ENCODE measurements around the gene KLHL26.

Gene KLHL26

DNA sequence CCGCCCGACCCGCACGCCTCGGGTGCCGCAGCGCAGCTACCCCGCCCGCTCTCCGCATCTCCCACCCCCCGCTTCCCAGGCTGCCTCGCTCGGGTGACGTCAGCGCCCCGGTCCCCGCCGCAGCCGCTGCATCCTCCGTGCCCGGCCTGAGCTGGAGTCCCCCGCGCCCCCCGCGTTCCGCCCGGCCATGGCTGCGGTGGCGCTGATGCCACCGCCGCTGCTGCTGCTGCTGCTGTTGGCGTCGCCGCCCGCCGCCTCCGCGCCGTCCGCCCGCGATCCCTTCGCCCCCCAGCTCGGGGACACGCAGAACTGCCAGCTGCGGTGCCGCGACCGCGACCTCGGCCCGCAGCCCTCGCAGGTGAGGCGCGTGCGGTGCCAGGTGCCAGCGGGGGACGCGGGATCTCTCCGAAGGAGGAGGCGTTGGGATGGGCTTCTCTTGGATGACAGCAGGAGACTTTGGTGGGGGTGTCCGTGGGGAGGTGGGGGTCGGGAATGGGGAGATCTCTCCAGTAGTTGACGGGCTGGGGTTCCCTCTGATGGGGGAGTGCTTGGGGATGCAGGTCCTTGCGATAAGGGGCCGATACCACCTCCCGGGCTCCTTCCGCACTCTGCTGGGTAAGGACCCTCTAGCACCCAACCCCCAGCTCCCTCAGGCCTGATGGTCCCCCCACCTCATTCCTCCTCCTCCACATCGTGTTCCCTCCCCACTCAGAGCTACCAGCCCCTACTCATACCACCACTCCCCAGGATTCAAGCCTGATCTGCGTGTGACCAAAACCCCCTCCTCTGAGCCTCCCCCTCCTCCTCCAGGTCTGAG is 23.8 kb upstream of the KLHL26 start, which contains the start of gene TMEM59L:
Gene TMEM59L (plus strand): TSS at position 99 of the 817 bp plus-strand sequence. CDS start 89 bp downstream, at position 188.
- no peak for DNase-seq (ENCODE audit: extremely low read depth in 1 of 2, low read depth in 1 of 2)

DNA sequence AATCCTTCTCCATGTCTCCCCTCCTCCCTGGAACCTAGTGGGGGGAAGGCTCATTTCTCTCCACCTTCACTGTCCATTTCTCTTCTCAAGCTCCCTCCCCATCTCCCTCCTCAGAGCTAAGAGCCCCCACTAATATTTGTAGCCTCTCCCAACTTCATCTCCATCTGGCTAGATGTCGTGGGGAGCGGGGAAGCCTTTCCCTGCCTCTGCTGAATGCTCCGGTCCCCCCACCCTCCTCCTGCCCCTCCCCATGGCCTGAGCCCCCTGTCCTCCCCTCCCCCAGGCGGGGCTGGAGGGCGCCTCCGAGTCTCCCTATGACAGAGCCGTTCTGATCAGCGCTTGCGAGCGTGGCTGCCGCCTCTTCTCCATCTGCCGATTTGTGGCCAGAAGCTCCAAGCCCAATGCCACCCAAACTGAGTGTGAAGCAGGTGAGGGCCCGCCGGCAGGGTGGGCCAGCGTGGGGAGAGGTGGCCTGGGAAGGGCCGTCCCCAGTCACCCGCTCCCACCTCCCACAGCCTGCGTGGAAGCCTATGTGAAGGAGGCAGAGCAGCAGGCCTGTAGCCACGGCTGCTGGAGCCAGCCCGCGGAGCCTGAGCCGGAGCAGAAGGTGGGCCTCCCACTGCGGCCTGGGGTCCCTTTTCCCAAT is 23.1 kb upstream of the KLHL26 start:
- no peak for DNase-seq (ENCODE audit: extremely low read depth in 1 of 2, low read depth in 1 of 2)

DNA sequence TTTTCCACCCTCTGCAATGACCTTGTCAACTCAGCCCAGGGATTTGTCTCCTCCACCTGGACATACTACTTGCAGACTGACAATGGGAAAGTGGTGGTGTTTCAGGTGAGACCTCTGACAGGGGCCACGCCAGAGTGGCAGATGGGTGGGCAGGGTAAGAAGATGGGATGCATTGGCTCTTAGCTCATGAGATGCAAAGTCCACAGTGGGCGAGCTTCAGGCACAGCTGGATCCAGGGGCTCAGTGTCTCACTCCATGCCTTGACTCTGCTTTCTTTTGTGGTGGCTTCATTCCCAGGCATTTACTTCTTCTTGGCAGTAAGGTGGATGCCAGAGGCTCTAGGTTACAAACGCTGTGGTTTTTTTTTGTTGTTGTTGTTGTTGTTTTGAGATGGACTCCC is 20.8 kb upstream of the KLHL26 start:
- no peak for DNase-seq (ENCODE audit: extremely low read depth in 1 of 2, low read depth in 1 of 2)

DNA sequence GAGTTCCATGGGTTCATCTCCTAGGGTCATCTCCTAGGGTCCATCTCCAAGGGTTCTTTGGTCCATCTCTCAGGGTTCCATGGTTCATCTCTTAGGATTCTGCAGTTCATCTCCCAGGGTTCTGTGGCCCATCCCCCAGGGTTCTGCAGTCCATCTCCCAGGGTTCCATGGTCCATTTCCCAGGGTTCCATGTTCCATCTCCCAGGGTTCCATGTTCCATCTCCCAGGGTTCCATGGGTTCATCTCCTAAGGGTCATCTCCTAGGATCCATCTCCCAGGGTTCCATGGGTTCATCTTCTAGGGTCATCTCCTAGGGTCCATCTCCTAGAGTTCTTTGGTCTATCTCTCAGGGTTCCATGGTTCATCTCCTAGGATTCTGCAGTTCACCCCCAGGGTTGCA is 19.3 kb upstream of the KLHL26 start:
- no peak for DNase-seq (ENCODE audit: extremely low read depth in 1 of 2, low read depth in 1 of 2)

DNA sequence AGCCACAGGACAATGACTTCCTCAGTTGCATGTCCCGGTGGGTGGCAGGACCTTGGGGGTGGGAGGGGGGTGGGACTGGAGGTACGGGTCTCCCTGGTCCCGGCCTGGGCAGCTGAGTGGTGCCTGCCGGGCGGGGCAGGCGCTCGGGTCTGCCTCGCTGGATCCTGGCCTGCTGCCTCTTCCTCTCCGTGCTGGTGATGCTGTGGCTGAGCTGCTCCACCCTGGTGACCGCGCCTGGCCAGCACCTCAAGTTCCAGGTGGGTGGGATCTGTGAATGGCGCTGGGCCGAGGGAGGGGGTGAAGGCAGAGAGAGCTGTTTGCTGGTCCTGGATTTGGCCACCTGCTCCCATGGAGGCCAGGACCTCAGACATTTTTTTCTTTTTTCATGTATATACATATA is 18.6 kb upstream of the KLHL26 start:
- no peak for DNase-seq (ENCODE audit: extremely low read depth in 1 of 2, low read depth in 1 of 2)

- no peak for DNase-seq (ENCODE audit: extremely low read depth in 1 of 2, low read depth in 1 of 2)
These were observed 16.5 kb upstream of the KLHL26 start for GRCh38 chr19:18620311-18620710.

- no peak for DNase-seq (ENCODE audit: extremely low read depth in 1 of 2, low read depth in 1 of 2)
These were observed 15.9 kb upstream of the KLHL26 start for GRCh38 chr19:18620902-18621301.

DNA sequence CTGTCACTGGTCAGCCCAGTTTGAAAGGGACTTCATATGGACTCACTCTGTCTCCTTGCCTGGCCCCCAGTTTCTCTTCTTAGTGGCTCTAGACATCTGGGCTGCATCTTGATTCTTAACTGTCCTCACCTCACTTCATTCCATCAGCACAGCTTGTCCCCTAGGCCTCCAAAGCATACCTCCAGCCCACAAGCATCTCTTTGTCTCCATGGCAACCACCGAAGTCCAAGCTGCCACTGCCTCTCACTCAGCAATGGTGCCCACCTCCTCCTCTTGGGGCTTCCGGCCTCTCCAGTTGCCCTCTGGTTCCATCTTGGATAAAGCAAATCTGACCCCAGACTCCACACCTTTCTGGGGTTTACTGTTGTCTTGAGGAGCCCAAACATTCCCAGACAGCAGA is 9.9 kb upstream of the KLHL26 start:
- no peak for DNase-seq (ENCODE audit: extremely low read depth in 1 of 2, low read depth in 1 of 2)

- no peak for DNase-seq (ENCODE audit: extremely low read depth in 1 of 2, low read depth in 1 of 2)
These were observed 7.4 kb upstream of the KLHL26 start for GRCh38 chr19:18629166-18630088.

GRCh38 chr19:18633321-18633720 is 3.5 kb upstream of the KLHL26 start:
- DNase-seq (ENCODE audit: extremely low read depth in 1 of 2, low read depth in 1 of 2): no peak

DNA sequence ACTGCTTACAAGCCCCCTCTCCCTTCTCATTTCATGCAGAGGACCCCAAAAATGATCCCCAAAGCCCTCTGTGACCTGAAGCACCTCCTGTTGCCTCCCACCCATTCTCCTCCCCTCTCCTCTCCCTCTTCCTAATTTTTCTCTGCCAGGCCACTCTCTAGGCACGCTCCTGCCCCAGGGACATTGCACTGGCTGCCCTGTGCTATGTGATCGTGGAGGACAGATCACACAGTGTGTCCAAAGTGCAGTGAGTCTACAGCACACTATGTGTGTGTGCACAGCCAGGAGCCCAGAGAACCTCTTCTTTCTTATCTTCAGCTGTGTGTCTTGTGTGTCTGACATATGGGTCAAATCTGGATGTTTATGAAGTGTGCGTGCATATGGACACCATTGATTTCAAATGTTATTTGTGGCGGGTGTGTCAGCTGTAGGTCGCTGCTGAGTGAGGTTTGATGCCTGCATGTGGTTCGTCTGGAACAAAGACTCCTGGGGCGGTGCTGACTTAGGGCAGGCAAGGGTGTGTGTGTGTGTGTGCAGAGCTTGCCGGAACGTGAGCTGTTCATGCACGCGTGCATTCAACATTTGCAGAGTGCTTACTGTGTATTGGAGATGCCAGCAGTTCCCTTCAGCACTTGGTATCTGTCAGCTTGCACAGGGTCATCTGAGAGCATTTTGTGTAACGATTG is 2.1 kb upstream of the KLHL26 start:
- no peak for DNase-seq (ENCODE audit: extremely low read depth in 1 of 2, low read depth in 1 of 2)

- DNase-seq (ENCODE audit: extremely low read depth in 1 of 2, low read depth in 1 of 2): no peak
These were observed 1.0 kb upstream of the KLHL26 start for GRCh38 chr19:18635831-18636182.

DNA sequence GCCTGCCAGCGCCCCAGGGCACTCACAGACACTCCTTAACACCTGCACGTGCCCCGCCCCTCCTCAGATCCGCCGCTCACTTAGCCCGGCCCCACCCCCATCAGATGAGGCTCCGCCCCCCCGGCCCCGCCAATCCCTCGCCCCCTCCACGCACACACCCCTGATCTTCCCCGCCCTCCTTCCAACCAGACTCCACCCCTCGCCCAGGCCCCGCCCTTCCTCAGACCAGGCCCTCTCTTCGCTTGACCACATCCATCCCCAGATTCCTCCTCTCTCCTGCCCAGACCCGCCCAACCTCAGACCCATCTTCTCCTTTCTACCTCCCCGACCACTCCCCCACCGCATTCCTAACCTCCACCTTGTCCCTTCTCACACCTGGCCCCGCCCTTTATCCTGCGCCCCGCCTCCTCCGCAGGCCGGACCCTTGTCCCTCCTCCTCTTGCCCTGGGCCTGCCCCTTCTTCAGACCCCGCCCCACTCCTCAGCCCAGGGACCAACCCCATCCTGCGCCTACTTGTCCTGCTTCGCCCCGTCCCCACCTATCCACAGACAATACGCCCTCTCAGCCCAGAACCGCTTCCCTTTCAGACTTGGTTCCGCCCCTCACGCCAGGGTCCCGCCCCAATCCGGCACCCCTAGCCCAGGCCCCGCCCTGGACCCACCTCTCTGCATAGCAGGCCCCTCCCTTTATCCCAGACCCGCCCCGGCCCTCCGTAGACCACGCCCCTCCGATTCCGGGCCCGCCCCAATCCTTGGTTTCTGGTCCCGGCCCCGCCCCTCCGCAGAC is 452 bp upstream of the KLHL26 start:
- DNase-seq (ENCODE audit: extremely low read depth in 1 of 2, low read depth in 1 of 2): peak; percentile 96 to 97

DNA sequence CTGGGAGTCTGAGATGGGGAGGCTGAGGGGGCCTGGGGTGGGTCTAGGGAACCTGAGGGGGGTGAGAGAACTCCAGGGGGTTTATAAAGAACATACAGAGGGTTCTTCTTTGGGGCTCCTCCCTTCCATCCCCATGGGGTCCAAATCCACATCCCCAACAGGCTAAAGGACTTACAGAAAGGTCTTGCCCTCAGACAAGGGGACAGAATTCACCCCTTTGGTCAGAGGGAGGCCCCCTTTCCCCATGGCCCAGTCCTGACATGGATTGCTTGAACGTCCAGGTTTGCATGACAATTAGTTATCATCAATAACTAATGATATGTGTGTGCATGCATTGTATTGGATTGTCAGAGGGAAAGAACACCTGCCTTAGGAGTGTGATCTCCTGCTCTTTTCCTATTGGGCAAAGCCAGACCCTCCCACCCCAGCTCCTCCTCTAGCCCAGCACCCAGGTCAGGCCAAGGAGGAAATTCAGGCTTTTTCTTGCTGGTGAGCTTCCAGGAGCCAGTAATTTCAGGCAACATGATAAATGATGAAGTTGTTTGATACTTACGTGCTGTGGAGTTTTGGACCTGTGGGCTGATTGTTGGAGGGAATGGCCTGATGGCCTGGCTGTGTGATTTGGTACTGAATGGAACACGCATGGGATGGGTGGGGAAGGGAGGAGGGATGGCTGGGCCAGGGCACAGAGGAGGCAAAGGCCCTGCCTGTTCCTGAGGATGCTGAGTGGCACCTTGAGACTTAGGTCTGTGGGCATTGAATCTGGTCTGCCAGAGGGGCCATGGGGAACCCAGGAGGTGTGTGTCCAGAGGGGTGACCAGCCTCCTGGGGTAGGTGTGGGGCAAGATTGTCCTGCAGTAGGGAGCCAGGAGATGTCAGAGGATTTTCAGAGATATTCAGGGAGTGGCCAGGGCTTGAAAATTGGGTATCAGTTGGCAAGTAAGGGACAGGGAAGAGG is 1.1 kb downstream of the KLHL26 start:
- DNase-seq (ENCODE audit: extremely low read depth in 1 of 2, low read depth in 1 of 2): no peak

- no peak for DNase-seq (ENCODE audit: extremely low read depth in 1 of 2, low read depth in 1 of 2)
These were observed 2.9 kb downstream of the KLHL26 start for GRCh38 chr19:18639706-18640243.

DNA sequence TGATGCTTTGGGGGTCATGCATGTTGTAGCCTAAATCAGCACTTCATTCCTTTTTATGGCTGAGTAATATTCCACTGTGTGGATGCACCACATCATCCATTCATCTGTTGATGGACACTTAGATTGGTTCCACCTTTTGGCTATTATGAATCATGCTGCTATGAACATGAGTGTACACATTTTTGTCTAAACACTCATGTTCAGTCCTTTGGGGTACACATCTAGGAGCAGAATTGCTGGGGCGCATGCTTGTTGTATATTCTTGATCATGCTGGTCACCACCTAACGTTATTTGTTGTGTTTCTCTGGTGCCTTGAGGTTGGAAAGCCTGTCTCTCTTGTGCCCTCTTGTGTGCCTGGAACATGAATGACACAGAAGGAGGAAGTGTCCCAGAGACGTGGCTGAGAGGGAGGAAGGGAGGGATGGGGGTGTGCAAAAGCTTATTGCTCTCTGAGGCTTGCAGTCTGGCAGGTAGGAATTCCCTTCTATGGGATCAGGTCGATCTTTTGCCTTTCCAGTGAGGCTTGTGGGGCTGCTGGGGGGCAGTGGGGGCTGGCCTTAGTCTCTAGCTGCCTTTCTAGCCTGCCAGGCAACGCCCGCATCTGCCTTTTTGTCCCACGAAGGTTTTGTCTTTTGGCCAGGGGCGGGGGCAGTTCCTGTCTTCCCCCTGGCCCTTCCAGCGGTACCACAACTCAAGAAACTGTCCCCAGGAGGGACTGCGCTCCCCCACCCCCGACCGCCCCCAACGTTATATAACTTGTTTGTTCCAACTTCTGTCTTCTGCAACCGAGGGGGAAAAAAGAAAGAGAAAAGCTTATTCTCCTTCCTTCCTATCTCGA is 7.6 kb downstream of the KLHL26 start:
- DNase-seq (ENCODE audit: extremely low read depth in 1 of 2, low read depth in 1 of 2): no peak

- DNase-seq (ENCODE audit: extremely low read depth in 1 of 2, low read depth in 1 of 2): no peak
These were observed 8.2 kb downstream of the KLHL26 start for GRCh38 chr19:18645035-18645511.
